GM12872 (cell line): ENCODE data around the gene PLEKHA6.

ENCODE experiments used
- TF ChIP-seq, protein P1 (sequence below): IDR thresholded peaks from 3 replicates; pipeline ENCODE4 v1.5.1; 2011; ENCODE audit warnings: low read depth, mild to moderate bottlenecking, low read length, moderate library complexity; ENCODE audit not compliant: insufficient read depth

The PLEKHA6 gene

DNA sequence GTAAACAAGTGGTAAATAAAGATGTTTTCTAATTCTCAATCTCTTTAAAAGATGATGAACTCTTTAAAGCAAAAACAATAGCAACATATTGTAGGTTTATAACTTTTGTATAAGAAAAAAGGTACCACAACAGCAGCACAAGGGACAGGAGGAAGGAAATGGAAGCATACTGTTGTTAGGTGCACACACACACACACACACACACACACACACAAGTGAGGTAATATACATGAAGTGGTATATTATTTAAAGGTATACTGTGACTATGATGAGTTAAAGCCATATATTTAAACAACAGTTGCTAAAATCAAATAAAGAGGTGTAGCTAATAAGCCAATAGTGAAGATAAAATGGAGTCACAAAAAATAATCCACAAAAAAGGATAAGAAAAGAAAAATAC lies 31.9 kb upstream of the PLEKHA6 start:
- TF ChIP-seq, protein P1, sequence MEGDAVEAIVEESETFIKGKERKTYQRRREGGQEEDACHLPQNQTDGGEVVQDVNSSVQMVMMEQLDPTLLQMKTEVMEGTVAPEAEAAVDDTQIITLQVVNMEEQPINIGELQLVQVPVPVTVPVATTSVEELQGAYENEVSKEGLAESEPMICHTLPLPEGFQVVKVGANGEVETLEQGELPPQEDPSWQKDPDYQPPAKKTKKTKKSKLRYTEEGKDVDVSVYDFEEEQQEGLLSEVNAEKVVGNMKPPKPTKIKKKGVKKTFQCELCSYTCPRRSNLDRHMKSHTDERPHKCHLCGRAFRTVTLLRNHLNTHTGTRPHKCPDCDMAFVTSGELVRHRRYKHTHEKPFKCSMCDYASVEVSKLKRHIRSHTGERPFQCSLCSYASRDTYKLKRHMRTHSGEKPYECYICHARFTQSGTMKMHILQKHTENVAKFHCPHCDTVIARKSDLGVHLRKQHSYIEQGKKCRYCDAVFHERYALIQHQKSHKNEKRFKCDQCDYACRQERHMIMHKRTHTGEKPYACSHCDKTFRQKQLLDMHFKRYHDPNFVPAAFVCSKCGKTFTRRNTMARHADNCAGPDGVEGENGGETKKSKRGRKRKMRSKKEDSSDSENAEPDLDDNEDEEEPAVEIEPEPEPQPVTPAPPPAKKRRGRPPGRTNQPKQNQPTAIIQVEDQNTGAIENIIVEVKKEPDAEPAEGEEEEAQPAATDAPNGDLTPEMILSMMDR = no peak

GRCh38 chr1:204390751-204391466 lies 31.2 kb upstream of the PLEKHA6 start:
- TF ChIP-seq, protein P1 = no peak

- TF ChIP-seq, protein P1 = no peak
Measured at GRCh38 chr1:204385727-204386126, 26.0 kb upstream of the PLEKHA6 start.

DNA sequence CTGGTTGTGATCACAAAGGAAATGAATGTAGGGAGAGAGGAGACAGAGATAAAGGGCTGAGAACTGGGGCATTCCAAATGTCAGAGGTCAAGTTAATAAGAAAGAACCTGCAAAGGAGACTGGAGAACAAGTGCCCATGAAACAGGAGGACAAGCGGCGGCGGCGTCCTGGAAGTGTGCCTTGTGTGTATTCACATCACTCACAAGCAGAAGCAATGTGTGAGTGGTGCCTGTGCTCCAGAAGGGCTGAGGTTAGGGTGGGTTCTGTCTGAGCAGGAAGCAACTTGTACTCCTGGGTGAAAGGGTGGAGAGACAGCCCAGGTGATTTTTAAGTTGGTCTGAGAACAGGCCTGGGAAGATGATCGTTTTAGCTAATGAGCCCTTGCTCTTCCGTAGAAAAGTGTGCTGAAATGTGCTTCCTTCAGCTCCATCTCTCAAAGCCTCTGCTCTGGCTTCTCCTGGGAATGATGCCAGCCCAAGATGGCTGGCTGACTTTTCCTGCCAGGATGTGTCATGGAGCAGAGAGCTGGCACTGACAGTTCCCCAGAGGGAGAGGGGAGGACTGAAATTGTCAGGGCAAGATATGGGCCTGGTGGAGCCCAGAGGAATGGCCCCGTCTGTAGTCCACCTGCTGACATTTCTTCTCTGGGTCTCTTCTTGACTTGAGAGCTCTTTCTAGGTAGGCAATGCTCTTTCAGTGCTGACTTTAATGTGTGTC lies 25.1 kb upstream of the PLEKHA6 start:
- TF ChIP-seq, protein P1 = no peak

DNA sequence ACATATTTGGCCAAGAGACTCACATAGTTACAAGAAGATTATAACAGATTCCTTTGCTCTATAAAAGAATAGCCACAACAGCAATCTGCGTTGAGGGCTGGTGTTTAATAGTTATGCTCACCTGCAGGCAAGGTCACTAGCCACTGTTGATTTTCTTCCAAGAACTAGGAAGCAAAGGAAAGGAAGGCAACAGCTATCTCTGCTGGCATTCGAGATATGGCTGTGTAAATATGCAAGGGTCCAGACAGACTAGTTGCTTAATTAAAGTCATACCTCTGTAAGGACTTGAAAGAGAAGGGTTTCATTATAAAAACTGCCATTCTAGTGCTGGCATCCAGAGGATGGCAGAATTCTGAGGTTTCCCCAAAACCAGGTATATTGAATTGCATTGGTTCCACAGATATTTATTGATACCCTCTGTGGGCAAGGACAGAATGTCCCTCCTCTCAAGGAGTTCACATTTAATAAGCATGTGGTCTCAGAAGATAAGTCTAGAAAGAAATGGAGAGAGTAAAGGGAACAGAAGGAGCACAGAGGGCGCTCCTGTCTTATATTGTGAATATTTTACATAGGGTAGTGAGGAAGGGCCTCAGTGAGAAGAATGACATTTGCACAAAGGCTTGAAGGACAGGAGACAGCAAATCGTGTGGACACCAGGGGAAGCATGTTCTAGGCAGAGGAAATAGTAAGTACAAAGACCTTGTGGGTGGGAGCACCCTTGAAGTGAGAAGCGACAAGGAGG lies 23.6 kb upstream of the PLEKHA6 start:
- TF ChIP-seq, protein P1 = no peak

DNA sequence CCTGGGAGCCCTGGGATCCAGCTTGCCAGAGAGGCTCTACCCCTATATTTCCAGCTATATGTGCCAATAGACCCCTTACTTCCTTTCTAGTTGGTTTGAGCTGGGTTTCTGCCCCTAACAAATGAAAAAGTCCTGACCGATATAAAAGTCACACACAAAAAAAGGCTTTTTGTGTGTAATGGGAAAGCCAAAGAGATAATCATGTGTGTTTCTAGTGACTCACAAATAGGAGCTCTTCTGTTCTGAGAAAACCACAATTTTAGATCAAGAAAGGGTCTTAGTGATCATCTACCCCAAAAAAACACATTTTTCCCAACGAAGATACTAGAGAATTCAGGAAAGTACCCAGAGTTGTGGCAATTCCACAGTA lies 23.0 kb upstream of the PLEKHA6 start:
- TF ChIP-seq, protein P1 = no peak

DNA sequence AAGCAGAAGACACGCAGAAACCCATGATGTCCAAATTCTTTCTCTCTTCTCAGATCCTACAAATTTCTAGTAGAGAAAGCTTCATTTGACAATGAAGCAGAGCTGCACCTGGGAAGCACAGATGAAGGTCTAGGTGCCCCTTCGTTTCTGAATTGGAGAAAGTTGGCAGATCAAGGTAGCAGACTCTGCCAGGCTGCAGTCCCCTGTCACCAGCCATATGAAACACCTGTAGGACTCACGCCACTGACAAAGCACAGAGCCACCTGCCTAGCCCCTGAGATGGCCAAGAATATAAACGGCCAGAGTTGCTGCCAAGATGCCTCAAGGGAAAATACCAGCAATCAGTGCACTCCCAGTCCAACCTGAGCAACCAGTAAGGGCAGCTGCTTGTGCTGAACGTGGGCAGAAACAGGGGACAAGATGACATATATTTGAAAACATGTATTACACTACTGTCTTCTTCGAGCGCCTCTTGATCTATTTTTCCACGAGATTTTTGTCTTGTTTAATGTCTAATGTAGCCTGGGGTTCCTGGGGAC lies 20.6 kb upstream of the PLEKHA6 start:
- TF ChIP-seq, protein P1 = no peak
